Left lobe of liver (tissue), 2 donors: Measurements from ENCODE around the gene RFX5. TPM values are rescaled to one million over a fixed set of nuclear protein-coding genes. Genes with fewer than 3 reads are reported as not detected.

Experiments used
- ATAC-seq: fragments of 200-7000 bp; cut with Tn5 transposase; one replicate; pipeline ENCODE4 v1.9.1; 2020; ENCODE audit warnings: mild to moderate bottlenecking, moderate library complexity
- DNase-seq: peaks from one replicate; pipeline ENCODE4 v3.0.0-alpha.2; 2020; ENCODE audit warnings: low spot score
- total RNA-seq: library from RNA; stranded (reverse); gene quantifications from one replicate; pipeline ENCODE4 v1.2.1, GENCODE V29; 2021
- donor health status: DM: no; HTN: no; CAD: no; lungs with moderate emphysema.
- donor health status: DM: no; HTN: yes; CAD: no.

The RFX5 gene
- total RNA-seq, 1 donor from 2014 or later: 12.2 TPM

DNA sequence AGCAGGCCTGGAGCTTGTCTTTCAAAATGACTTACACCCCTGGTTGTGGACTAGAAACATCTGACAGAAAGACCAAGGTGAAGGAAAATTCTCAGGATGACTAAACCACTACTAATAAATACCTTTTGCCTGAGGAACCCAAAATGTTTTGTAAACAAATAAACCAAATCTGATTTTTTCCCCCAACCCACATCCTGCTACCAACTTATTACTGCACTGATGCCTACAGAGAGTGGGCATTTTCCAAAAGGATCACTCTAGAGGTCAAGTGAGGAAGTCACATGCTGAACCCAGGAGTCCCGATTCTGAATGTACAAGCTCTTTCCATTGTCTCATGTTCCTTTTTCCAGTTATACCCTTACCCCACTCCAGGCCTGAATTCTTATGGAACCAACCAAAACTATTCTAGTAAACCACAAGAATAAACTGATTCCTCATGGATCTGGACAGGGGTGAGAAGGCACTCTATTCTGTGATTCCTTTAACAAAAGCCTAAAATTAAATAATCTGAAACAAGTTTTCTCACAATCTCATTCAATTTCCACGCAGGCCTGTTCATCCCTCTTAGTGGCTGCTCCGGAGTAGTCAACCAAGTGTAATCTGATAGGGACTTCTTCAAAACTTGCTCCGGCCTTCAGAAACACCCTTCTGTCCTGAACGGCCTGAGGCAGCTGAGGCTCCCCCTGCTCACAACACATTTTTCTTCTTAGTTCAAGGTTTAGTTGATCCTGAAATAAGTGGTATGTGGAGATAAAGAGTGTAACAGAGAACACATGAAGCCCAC is 21.2 kb downstream of the RFX5 start:
- ATAC-seq: no peak
- no peak for DNase-seq

DNA sequence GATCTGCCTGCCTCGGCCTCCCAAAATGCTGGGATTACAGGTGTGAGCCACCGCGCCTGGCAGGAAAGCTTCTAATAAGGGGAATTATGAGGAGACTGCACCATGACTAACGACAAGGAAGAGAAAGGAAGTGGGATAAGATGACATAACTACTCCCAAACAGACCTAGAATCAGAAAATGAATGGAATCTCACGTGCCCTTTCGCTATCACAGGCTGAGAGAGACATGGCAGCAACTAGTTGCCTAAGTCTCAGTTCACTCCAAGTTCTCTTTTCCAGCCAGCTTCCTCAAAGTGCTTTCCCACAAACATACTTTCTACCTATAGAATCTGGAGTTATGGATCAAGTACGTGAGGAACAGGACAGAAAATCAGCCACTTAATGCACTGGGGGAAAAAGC is 21.8 kb downstream of the RFX5 start:
- ATAC-seq (no peak), DNase-seq (no peak)

GRCh38 chr1:151324390-151324930 is 22.6 kb downstream of the RFX5 start:
- ATAC-seq: no peak

DNA sequence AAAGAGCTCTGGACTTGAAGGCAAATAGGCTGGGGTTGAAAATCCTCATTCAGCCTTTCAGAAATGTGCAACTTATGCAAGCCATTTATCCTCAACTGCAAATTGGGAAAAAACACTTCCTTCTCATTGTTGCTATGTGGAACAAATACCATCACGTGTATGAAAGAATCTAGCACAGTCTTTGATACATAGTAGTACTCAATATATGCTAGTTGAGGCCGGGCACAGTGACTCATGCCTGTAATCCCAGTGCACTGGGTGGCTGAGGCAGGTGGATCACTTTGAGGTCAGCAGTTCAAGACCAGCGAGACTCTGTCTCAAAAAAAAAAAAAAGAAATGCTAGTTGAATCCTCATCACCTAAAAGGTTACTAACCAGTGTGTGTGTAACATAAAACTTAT is 28.1 kb downstream of the RFX5 start:
- no peak for ATAC-seq
- DNase-seq: no peak

More at GRCh38 chr1:151324390-151324930, 22.6 kb downstream of the RFX5 start:
- DNase-seq: no peak

GRCh38 chr1:151315565-151316235 is 31.4 kb downstream of the RFX5 start:
- DNase-seq (no peak), ATAC-seq (no peak)

GRCh38 chr1:151314137-151314875 is 32.7 kb downstream of the RFX5 start:
- DNase-seq (peak; percentile 90), ATAC-seq (peak; percentile 88)

- DNase-seq (no peak), ATAC-seq (no peak)
Measured at GRCh38 chr1:151313501-151313900, 33.6 kb downstream of the RFX5 start.

GRCh38 chr1:151312826-151313225 is 34.2 kb downstream of the RFX5 start:
- no peak for DNase-seq
- ATAC-seq: no peak

GRCh38 chr1:151312411-151312810 is 34.6 kb downstream of the RFX5 start:
- ATAC-seq: no peak
- DNase-seq: no peak

GRCh38 chr1:151311589-151312331 is 35.3 kb downstream of the RFX5 start:
- DNase-seq (peak; percentile 61), ATAC-seq (peak; percentile 60)

- ATAC-seq (no peak), DNase-seq (no peak)
Measured at GRCh38 chr1:151311011-151311410, 36.0 kb downstream of the RFX5 start.

- DNase-seq: peak; percentile 68
Measured at GRCh38 chr1:151309811-151310323, 37.2 kb downstream of the RFX5 start.

DNA sequence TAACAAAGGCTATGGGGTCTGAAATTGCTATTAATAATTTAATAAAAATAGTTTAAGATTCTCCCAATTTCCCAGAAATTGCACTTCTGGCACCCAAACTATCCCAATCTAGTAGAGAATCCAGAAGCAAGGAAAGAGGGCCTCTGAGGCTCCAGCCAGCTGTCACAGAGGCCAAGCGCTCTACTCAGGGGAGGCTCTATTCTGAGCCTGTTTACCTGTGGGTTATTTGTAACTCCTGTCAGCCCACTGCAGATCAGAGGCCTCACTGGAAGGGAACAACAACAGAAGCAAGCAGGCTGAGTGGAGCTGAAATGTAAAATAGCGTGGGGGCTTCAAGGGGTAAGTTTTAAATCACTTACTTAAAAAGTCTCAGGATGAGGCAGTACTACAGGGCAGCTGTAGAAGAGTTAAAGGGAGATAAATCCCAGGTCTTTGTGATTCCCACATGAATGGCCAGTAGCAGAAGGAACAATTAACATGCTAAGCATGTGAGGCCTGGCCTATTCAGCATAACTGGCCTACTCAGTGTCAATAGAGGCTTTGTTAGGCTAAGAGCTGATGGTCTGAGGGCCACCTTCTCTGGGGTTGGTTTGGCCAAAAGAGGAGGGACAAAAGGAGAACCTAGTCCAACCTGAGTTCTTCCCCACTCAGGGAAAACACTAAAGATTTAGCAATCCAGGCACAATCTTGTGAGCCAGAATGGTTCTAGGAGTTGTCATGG is 52.1 kb downstream of the RFX5 start:
- ATAC-seq: no peak

More at GRCh38 chr1:151309811-151310323, 37.2 kb downstream of the RFX5 start:
- peak; percentile 71 for ATAC-seq

GRCh38 chr1:151293093-151293492 is 54.0 kb downstream of the RFX5 start:
- no peak for ATAC-seq
- DNase-seq: no peak

More for the DNA sequence above, 52.1 kb downstream of the RFX5 start:
- DNase-seq: no peak

- DNase-seq (no peak), ATAC-seq (no peak)
Measured at GRCh38 chr1:151292207-151293030, 54.6 kb downstream of the RFX5 start.

GRCh38 chr1:151290709-151291303 is 56.2 kb downstream of the RFX5 start:
- DNase-seq (no peak), ATAC-seq (no peak)
